ENCODE results near the gene SECISBP2L.
"Not testable (repeated sequence)": the region's sequence is repeated elsewhere in the genome, so short reads cannot be mapped to it uniquely, and the experiment has no call there.

The SECISBP2L gene

GRCh38 chr15:48999314-48999713 is 46.9 kb downstream of the SECISBP2L start:
- DNase-seq (ENCODE audit: low read depth, low spot score): no peak

- DNase-seq (ENCODE audit: low read depth, low spot score): no peak
Observed at GRCh38 chr15:48996276-48996675, 50.0 kb downstream of the SECISBP2L start.

- DNase-seq (ENCODE audit: low read depth, low spot score): no peak
Observed at GRCh38 chr15:48993380-48993779, 52.9 kb downstream of the SECISBP2L start.

- DNase-seq (ENCODE audit: low read depth, low spot score): no peak
Observed at GRCh38 chr15:48992545-48992944, 53.7 kb downstream of the SECISBP2L start.

- no peak for DNase-seq (ENCODE audit: low read depth, low spot score)
Observed at GRCh38 chr15:48992096-48992495, 54.1 kb downstream of the SECISBP2L start.

- DNase-seq (ENCODE audit: low read depth, low spot score): no peak
Observed at GRCh38 chr15:48989170-48989569, 57.1 kb downstream of the SECISBP2L start.

- no peak for DNase-seq (ENCODE audit: low read depth, low spot score)
Observed at GRCh38 chr15:48987142-48987541, 59.1 kb downstream of the SECISBP2L start.

GRCh38 chr15:48986240-48986639 is 60.0 kb downstream of the SECISBP2L start:
- DNase-seq (ENCODE audit: low read depth, low spot score): no peak

- no peak for DNase-seq (ENCODE audit: low read depth, low spot score)
Observed at GRCh38 chr15:48985516-48985915, 60.7 kb downstream of the SECISBP2L start.

- DNase-seq (ENCODE audit: low read depth, low spot score): no peak
Observed at GRCh38 chr15:48984811-48985352, 61.4 kb downstream of the SECISBP2L start.

GRCh38 chr15:48984021-48984710 is 62.1 kb downstream of the SECISBP2L start:
- DNase-seq (ENCODE audit: low read depth, low spot score): no peak

GRCh38 chr15:48983300-48983699 is 62.9 kb downstream of the SECISBP2L start:
- no peak for DNase-seq (ENCODE audit: low read depth, low spot score)

- DNase-seq (ENCODE audit: low read depth, low spot score): no peak
Observed at GRCh38 chr15:48981941-48982340, 64.3 kb downstream of the SECISBP2L start.

GRCh38 chr15:48978638-48979037 is 67.6 kb downstream of the SECISBP2L start:
- DNase-seq (ENCODE audit: low read depth, low spot score): no peak

GRCh38 chr15:48976444-48977088 is 69.7 kb downstream of the SECISBP2L start:
- DNase-seq (ENCODE audit: low read depth, low spot score): no peak

GRCh38 chr15:48975472-48976419 is 70.5 kb downstream of the SECISBP2L start:
- peak; percentile 46 for DNase-seq (ENCODE audit: low read depth, low spot score)

- DNase-seq (ENCODE audit: low read depth, low spot score): no peak
Observed at GRCh38 chr15:48974882-48975281, 71.4 kb downstream of the SECISBP2L start.

GRCh38 chr15:48972750-48973503 is 73.3 kb downstream of the SECISBP2L start:
- no peak for DNase-seq (ENCODE audit: low read depth, low spot score)

GRCh38 chr15:48970926-48971325 is 75.3 kb downstream of the SECISBP2L start:
- DNase-seq (ENCODE audit: low read depth, low spot score): not testable (repeated sequence)

GRCh38 chr15:48968066-48968465 is 78.2 kb downstream of the SECISBP2L start:
- DNase-seq (ENCODE audit: low read depth, low spot score): no peak

- no peak for DNase-seq (ENCODE audit: low read depth, low spot score)
Observed at GRCh38 chr15:48967336-48967735, 78.9 kb downstream of the SECISBP2L start.

Measured in activated naive CD8-positive, alpha-beta T cell treated with anti-CD3 and anti-CD28 coated beads, Interleukin-2, amount 50 U/mL, for 16 hours (primary cell).